ENCODE results near the gene DCK. TPM values are rescaled to one million over a fixed set of nuclear protein-coding genes. Genes with fewer than 3 reads are reported as not detected.
"Not testable (repeated sequence)": the region's sequence is repeated elsewhere in the genome, so short reads cannot be mapped to it uniquely, and the experiment has no call there.

The DCK gene
- total RNA-seq, 1 experiment from 2014 or later, result 12.9 TPM

DNA sequence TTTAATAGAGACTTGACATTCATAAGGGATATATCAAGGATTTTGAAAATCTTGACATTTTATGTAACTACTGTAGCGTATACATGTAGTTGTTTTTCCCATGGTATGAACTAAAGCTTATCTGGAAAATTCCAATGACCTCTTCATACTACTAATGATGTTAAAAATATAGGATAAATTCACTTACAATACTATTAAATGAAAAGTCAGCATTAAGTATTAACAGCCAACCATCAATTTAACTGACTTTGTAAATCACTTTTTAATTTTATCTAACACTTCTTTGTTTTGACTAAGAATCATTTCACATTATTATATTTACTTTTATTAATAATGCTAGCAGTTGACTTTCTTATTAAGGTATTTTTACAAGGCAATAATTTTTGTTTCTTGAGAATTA lies 34.2 kb downstream of the DCK start:
- no peak for DNase-seq
- Mint-ChIP-seq H3K27me3 (ENCODE audit: unreplicated experiment) (no peaks in the 10 kb centered on the region), H3K4me1 (ENCODE audit: low read depth, unreplicated experiment) (no peaks in the 10 kb centered on the region), H3K9me3 (ENCODE audit: low read depth, unreplicated experiment) (no peaks in the 10 kb centered on the region), H3K27ac (ENCODE audit: unreplicated experiment) (no peak overlapping the region), H3K4me3 (ENCODE audit: low read depth, unreplicated experiment) (no peak overlapping the region), H3K36me3 (ENCODE audit: insufficient read depth, unreplicated experiment) (peaks cover 7% of the 10 kb centered on the region)
- no TSS peak for BruUV-seq (replicated peaks)
- TF ChIP-seq, protein P1, sequence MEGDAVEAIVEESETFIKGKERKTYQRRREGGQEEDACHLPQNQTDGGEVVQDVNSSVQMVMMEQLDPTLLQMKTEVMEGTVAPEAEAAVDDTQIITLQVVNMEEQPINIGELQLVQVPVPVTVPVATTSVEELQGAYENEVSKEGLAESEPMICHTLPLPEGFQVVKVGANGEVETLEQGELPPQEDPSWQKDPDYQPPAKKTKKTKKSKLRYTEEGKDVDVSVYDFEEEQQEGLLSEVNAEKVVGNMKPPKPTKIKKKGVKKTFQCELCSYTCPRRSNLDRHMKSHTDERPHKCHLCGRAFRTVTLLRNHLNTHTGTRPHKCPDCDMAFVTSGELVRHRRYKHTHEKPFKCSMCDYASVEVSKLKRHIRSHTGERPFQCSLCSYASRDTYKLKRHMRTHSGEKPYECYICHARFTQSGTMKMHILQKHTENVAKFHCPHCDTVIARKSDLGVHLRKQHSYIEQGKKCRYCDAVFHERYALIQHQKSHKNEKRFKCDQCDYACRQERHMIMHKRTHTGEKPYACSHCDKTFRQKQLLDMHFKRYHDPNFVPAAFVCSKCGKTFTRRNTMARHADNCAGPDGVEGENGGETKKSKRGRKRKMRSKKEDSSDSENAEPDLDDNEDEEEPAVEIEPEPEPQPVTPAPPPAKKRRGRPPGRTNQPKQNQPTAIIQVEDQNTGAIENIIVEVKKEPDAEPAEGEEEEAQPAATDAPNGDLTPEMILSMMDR (IDR thresholded peaks at IDR 0.05; ENCODE audit: unreplicated experiment), result no peak
- CTCF ChIA-PET, result no interaction called here
- intact Hi-C loops (cut with micrococcal nuclease; ENCODE audit: unreplicated experiment), result no loop called here

GRCh38 chr4:71029504-71029903 lies 36.1 kb downstream of the DCK start:
- CTCF ChIA-PET, result no interaction called here

GRCh38 chr4:71032106-71032505 lies 38.7 kb downstream of the DCK start:
- intact Hi-C loops (cut with micrococcal nuclease; ENCODE audit: unreplicated experiment); H3K36me3 Mint-ChIP-seq (ENCODE audit: insufficient read depth, unreplicated experiment); H3K9me3 Mint-ChIP-seq (ENCODE audit: low read depth, unreplicated experiment); H3K4me1 Mint-ChIP-seq (ENCODE audit: low read depth, unreplicated experiment); DNase-seq; BruUV-seq (replicated peaks); CTCF ChIA-PET; H3K27ac Mint-ChIP-seq (ENCODE audit: unreplicated experiment); H3K27me3 Mint-ChIP-seq (ENCODE audit: unreplicated experiment); H3K4me3 Mint-ChIP-seq (ENCODE audit: low read depth, unreplicated experiment): not testable (repeated sequence)

More at GRCh38 chr4:71029504-71029903, 36.1 kb downstream of the DCK start:
- Mint-ChIP-seq H3K4me1 (ENCODE audit: low read depth, unreplicated experiment) (no peaks in the 10 kb centered on the region), H3K36me3 (ENCODE audit: insufficient read depth, unreplicated experiment) (peaks cover 8% of the 10 kb centered on the region), H3K4me3 (ENCODE audit: low read depth, unreplicated experiment) (no peak overlapping the region), H3K27me3 (ENCODE audit: unreplicated experiment) (no peaks in the 10 kb centered on the region), H3K27ac (ENCODE audit: unreplicated experiment) (no peak overlapping the region), H3K9me3 (ENCODE audit: low read depth, unreplicated experiment) (no peaks in the 10 kb centered on the region)
- no peak for DNase-seq
- intact Hi-C loops (cut with micrococcal nuclease; ENCODE audit: unreplicated experiment), result no loop called here
- TF ChIP-seq, protein P1 (IDR thresholded peaks at IDR 0.05; ENCODE audit: unreplicated experiment), result no peak
- no TSS peak for BruUV-seq (replicated peaks)

- no peak for DNase-seq
- Mint-ChIP-seq H3K36me3 (ENCODE audit: insufficient read depth, unreplicated experiment) (no peaks in the 10 kb centered on the region), H3K27me3 (ENCODE audit: unreplicated experiment) (no peaks in the 10 kb centered on the region), H3K27ac (ENCODE audit: unreplicated experiment) (no peak overlapping the region), H3K4me3 (ENCODE audit: low read depth, unreplicated experiment) (no peak overlapping the region), H3K4me1 (ENCODE audit: low read depth, unreplicated experiment) (no peaks in the 10 kb centered on the region), H3K9me3 (ENCODE audit: low read depth, unreplicated experiment) (no peaks in the 10 kb centered on the region)
- TF ChIP-seq, protein P1 (IDR thresholded peaks at IDR 0.05; ENCODE audit: unreplicated experiment), result no peak
- CTCF ChIA-PET, result no interaction called here
- intact Hi-C loops (cut with micrococcal nuclease; ENCODE audit: unreplicated experiment), result no loop called here
- no TSS peak for BruUV-seq (replicated peaks)
Measured at GRCh38 chr4:71045256-71045655, 51.8 kb downstream of the DCK start.

DNA sequence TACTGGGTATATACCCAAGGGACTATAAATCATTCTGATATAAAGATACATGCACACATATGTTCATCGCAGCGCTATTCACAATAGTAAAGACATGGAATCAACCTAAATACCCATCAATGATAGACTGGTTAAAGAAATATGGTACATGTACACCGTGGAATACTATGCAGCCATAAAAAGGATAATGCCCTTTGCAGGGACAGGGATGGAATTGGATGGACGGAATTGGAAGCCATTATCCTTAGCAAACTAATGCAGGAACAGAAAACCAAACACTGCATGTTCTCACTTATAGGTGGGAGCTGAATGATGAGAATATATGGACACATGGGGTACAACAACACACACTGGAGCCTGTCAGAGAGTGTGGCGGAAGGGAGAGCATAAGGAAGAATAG lies 55.9 kb downstream of the DCK start:
- Mint-ChIP-seq H3K27ac (ENCODE audit: unreplicated experiment) (no peak overlapping the region), H3K4me3 (ENCODE audit: low read depth, unreplicated experiment) (no peak overlapping the region), H3K4me1 (ENCODE audit: low read depth, unreplicated experiment) (no peaks in the 10 kb centered on the region), H3K9me3 (ENCODE audit: low read depth, unreplicated experiment) (no peaks in the 10 kb centered on the region), H3K36me3 (ENCODE audit: insufficient read depth, unreplicated experiment) (no peaks in the 10 kb centered on the region), H3K27me3 (ENCODE audit: unreplicated experiment) (no peaks in the 10 kb centered on the region)
- TF ChIP-seq, protein P1 (IDR thresholded peaks at IDR 0.05; ENCODE audit: unreplicated experiment), result no peak
- CTCF ChIA-PET, result interaction anchor here (0.7 kb wide), 1 partner anchor 40 kb away, joined by 3 read pairs; no protein-coding TSS in a partner anchor
- intact Hi-C loops (cut with micrococcal nuclease; ENCODE audit: unreplicated experiment), result no loop called here
- DNase-seq, result no peak
- no TSS peak for BruUV-seq (replicated peaks)
